CD14-positive monocyte (primary cell): Measurements from ENCODE around the gene OLFML3. TPM values are rescaled to one million over a fixed set of nuclear protein-coding genes. Genes with fewer than 3 reads are reported as not detected.

Experiments
- DNase-seq, 3 donors: peaks; one replicate each; pipeline ENCODE4 v3.0.0-alpha.2; 2011 to 2022
- H2AFZ ChIP-seq: 2 replicates; pipeline ENCODE4 v1.6.0; 2012; ENCODE audit warnings: mild to moderate bottlenecking, low read depth, low read length, inconsistent platforms; ENCODE audit not compliant: insufficient read depth, poor library complexity, severe bottlenecking
- H3K27ac ChIP-seq, 2 donors: 1 replicate in 1 of 2; 2 replicates in 1 of 2; pipeline ENCODE4 v1.5.1; 2012 to 2013; ENCODE audit warnings: low read length in 2 of 2, control low read depth in 1 of 2, inconsistent platforms in 1 of 2, low read depth in 1 of 2, mild to moderate bottlenecking in 1 of 2
- H3K27me3 ChIP-seq, 2 donors: one replicate each; pipeline versions ENCODE4 v1.6.0 to v1.6.1; 2011 to 2013; ENCODE audit warnings: low read length in 2 of 2; ENCODE audit not compliant: control insufficient read depth in 2 of 2, insufficient read depth in 2 of 2
- H3K36me3 ChIP-seq, 2 donors: replicated peaks in 1 of 2; 1 replicate in 1 of 2; 2 replicates in 1 of 2; pipeline versions ENCODE4 v1.5.1 to v1.6.1; 2012 to 2013; ENCODE audit warnings: low read length in 2 of 2, control low read depth in 1 of 2, inconsistent platforms in 1 of 2, mild to moderate bottlenecking in 1 of 2; ENCODE audit not compliant: insufficient read depth in 2 of 2, control insufficient read depth in 1 of 2
- H3K4me1 ChIP-seq, 2 donors: 1 replicate in 1 of 2; 2 replicates in 1 of 2; pipeline versions ENCODE4 v1.5.1 to v1.6.1; 2012 to 2013; ENCODE audit warnings: low read length in 2 of 2, control low read depth in 1 of 2, inconsistent platforms in 1 of 2, mild to moderate bottlenecking in 1 of 2, moderate library complexity in 1 of 2; ENCODE audit not compliant: insufficient read depth in 2 of 2, control insufficient read depth in 1 of 2
- H3K4me2 ChIP-seq: replicated peaks from 2 replicates; pipeline ENCODE3; 2012; ENCODE audit warnings: low read length, moderate library complexity, mild to moderate bottlenecking; ENCODE audit not compliant: poor library complexity, severe bottlenecking; ENCODE audit errors: extremely low read depth
- H3K4me3 ChIP-seq, 3 experiments: fragments of 200-600 bp in 1 of 3; sonication (generic) in 1 of 3; replicated peaks in 1 of 3; 1 replicate in 2 of 3; 2 replicates in 1 of 3; pipeline ENCODE4 v1.5.1; 2011 to 2013; ENCODE audit warnings: low read length in 3 of 3, mild to moderate bottlenecking in 3 of 3, control low read depth in 2 of 3, low read depth in 2 of 3, inconsistent platforms in 1 of 3, moderate library complexity in 1 of 3
- H3K79me2 ChIP-seq: 2 replicates; pipeline ENCODE4 v1.6.0; 2012; ENCODE audit warnings: mild to moderate bottlenecking, control low read depth, inconsistent platforms, low read length, moderate library complexity; ENCODE audit not compliant: insufficient read depth
- H3K9ac ChIP-seq: 2 replicates; pipeline ENCODE4 v1.6.0; 2017; ENCODE audit warnings: low read length, mild to moderate bottlenecking; ENCODE audit not compliant: insufficient read depth, poor library complexity, severe bottlenecking
- H3K9me3 ChIP-seq, 2 donors: replicated peaks in 1 of 2; 1 replicate in 1 of 2; 2 replicates in 1 of 2; pipeline versions ENCODE4 v1.5.1 to v1.6.1; 2012 to 2013; ENCODE audit warnings: low read length in 2 of 2, control low read depth in 1 of 2; ENCODE audit not compliant: control insufficient read depth in 1 of 2, insufficient read depth in 1 of 2
- H4K20me1 ChIP-seq: 2 replicates; pipeline ENCODE4 v1.6.0; 2012; ENCODE audit warnings: mild to moderate bottlenecking, low read length, control low read depth, moderate library complexity; ENCODE audit not compliant: insufficient read depth
- H3K27ac Mint-ChIP-seq, 7 donors: one replicate each; pipeline ENCODE4 v1.8.0; 2020; ENCODE audit warnings: mild to moderate bottlenecking in 7 of 7, mixed read lengths in 7 of 7, moderate library complexity in 6 of 7, inconsistent platforms in 2 of 7
- H3K27me3 Mint-ChIP-seq, 3 donors: one replicate each; pipeline ENCODE4 v1.8.0; 2021 to 2022; ENCODE audit warnings: low read depth in 3 of 3, mild to moderate bottlenecking in 3 of 3, mixed read lengths in 3 of 3, moderate library complexity in 3 of 3, inconsistent platforms in 1 of 3
- H3K36me3 Mint-ChIP-seq, 2 donors: one replicate each; pipeline ENCODE4 v1.8.0; 2020; ENCODE audit warnings: mixed read lengths in 2 of 2, inconsistent platforms in 1 of 2, mild to moderate bottlenecking in 1 of 2
- H3K4me1 Mint-ChIP-seq: one replicate; pipeline ENCODE4 v1.8.0; 2020; ENCODE audit warnings: mild to moderate bottlenecking, mixed read lengths
- H3K4me3 Mint-ChIP-seq, 2 donors: one replicate each; pipeline ENCODE4 v1.8.0; 2020; ENCODE audit warnings: mild to moderate bottlenecking in 2 of 2, mixed read lengths in 2 of 2, moderate library complexity in 1 of 2
- H3K9me3 Mint-ChIP-seq, 7 donors: one replicate each; pipeline ENCODE4 v1.8.0; 2020 to 2022; ENCODE audit warnings: mixed read lengths in 7 of 7, mild to moderate bottlenecking in 6 of 7, moderate library complexity in 6 of 7, inconsistent platforms in 2 of 7
- CTCF ChIP-seq: fragments of 200-600 bp; IDR thresholded peaks from one replicate; pipeline ENCODE4 v1.8.0; 2022; ENCODE audit warnings: antibody characterized with exemption, mild to moderate bottlenecking
- WGBS: methylation state at CpG from one replicate; pipeline ENCODE4 v1.1.5; 2013; ENCODE audit warnings: missing lambda C conversion rate; ENCODE audit not compliant: insufficient coverage; 5-methylcytosine and 5-hydroxymethylcytosine counted together
- intact Hi-C, 2 donors: fragments of 100-400 bp; cut with micrococcal nuclease; formaldehyde crosslinking; loops; one replicate each; pipeline versions ENCODE4 v1.15.0 to v1.15.1; 2023
- polyA plus RNA-seq, 3 donors: library from polyadenylated mRNA; depleted of rRNA in 1 of 3; unstranded in 2 of 3; stranded (reverse) in 1 of 3; fragments of 300-500 nt in 2 of 3; fragments of >200 nt in 1 of 3; fragmentation: Illumina TruSeq in 2 of 3; gene quantifications; 1 replicate in 2 of 3; 2 replicates in 1 of 3; pipeline ENCODE4 v1.2.3, GENCODE V29; 2012 to 2021

Gene OLFML3
- polyA plus RNA-seq, 3 donors: 0.08 to 0.37 (median 0.28) TPM

- no peak overlapping the region for H3K9ac ChIP-seq
- H3K27me3 Mint-ChIP-seq: peaks cover 2 to 5% (median 3%) of the 10 kb centered on the region in 3 donors
- TF ChIP-seq CTCF: no peak
- H3K4me2 ChIP-seq: no peak overlapping the region
- no peak overlapping the region for H3K27ac Mint-ChIP-seq
- H3K27me3 ChIP-seq: no peaks in the 10 kb centered on the region
- H3K4me1 Mint-ChIP-seq: peaks cover 2% of the 10 kb centered on the region
- intact Hi-C loops: no loop called here
- no peak overlapping the region for H3K4me3 ChIP-seq
- H2AFZ ChIP-seq: no peak overlapping the region
- H3K9me3 Mint-ChIP-seq: peaks cover 8 to 20% (median 11%) of the 10 kb centered on the region in 7 donors
- H4K20me1 ChIP-seq: no peaks in the 10 kb centered on the region
- no peak overlapping the region for H3K27ac ChIP-seq
- H3K36me3 Mint-ChIP-seq: no peaks in the 10 kb centered on the region
- no peak for DNase-seq
- no CpG with 5 or more reads among the region's 1 CpG for WGBS
- no peaks in the 10 kb centered on the region for H3K4me1 ChIP-seq
- H3K9me3 ChIP-seq: peaks cover 0 to 11% of the 10 kb centered on the region in 2 donors
- no peak overlapping the region for H3K4me3 Mint-ChIP-seq
- H3K36me3 ChIP-seq: no peaks in the 10 kb centered on the region
- no peaks in the 10 kb centered on the region for H3K79me2 ChIP-seq
Measured at GRCh38 chr1:114009393-114009792, 30.1 kb downstream of the OLFML3 start.

GRCh38 chr1:114010433-114011184 is 31.3 kb downstream of the OLFML3 start:
- no peak overlapping the region for H3K9ac ChIP-seq
- no peaks in the 10 kb centered on the region for H3K4me1 ChIP-seq
- WGBS: 100% methylated on average over 1 of the region's 9 CpGs
- Mint-ChIP-seq H3K27ac (no peak overlapping the region), H3K4me3 (no peak overlapping the region), H3K4me1 (peaks cover 2% of the 10 kb centered on the region), H3K27me3 (peaks cover 0 to 5% (median 2%) of the 10 kb centered on the region in 3 donors), H3K36me3 (no peaks in the 10 kb centered on the region), H3K9me3 (peaks cover 7 to 17% (median 8%) of the 10 kb centered on the region in 7 donors)
- H3K79me2 ChIP-seq: no peaks in the 10 kb centered on the region
- H3K4me3 ChIP-seq: no peak overlapping the region
- no peak for TF ChIP-seq CTCF
- no peaks in the 10 kb centered on the region for H4K20me1 ChIP-seq
- H2AFZ ChIP-seq: no peak overlapping the region
- H3K4me2 ChIP-seq: no peak overlapping the region
- intact Hi-C loops: no loop called here
- H3K27me3 ChIP-seq: no peaks in the 10 kb centered on the region
- peaks cover 0 to 11% of the 10 kb centered on the region in 2 donors for H3K9me3 ChIP-seq
- H3K36me3 ChIP-seq: no peaks in the 10 kb centered on the region
- no peak overlapping the region for H3K27ac ChIP-seq
- no peak for DNase-seq
